GM12892 (cell line): ENCODE measurements around the gene TRPC4.

Experiments used
- POLR2A ChIP-seq: IDR thresholded peaks from 2 replicates; pipeline ENCODE4 v1.6.1; 2011; ENCODE audit warnings: low read depth, low read length, control low read depth
- POLR2AphosphoS5 ChIP-seq: IDR thresholded peaks from 2 replicates; pipeline ENCODE4 v1.6.1; 2011; ENCODE audit warnings: low read depth, low read length, control low read depth
- TAF1 ChIP-seq: IDR thresholded peaks from 2 replicates; pipeline ENCODE4 v1.6.1; 2011; ENCODE audit warnings: low read depth, mild to moderate bottlenecking, control low read depth, low read length, borderline replicate concordance

DNA sequence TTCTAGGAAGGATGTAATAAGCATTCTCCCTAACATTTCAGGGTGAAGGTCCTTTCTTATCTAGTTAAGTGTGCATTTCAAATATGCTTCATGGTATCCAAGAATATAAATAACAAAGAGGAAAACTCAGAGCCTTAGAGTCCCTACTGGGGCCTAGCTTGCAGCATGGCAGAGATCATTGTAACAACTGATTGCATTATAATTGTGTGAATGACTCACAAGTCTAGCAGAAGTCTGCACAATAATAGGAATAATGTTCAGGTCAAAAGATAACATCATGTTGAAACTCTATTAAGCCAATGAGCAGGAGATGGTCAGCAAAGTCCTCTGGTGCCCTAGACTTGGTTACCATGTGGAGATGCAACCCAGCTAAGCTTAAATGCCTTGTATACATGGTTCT, 274.4 kb downstream of the TRPC4 start:
- no peak for TF ChIP-seq POLR2A
- no peak for TF ChIP-seq TAF1
- no peak for TF ChIP-seq POLR2AphosphoS5
